ENCODE results near the gene SMC3.

DNA sequence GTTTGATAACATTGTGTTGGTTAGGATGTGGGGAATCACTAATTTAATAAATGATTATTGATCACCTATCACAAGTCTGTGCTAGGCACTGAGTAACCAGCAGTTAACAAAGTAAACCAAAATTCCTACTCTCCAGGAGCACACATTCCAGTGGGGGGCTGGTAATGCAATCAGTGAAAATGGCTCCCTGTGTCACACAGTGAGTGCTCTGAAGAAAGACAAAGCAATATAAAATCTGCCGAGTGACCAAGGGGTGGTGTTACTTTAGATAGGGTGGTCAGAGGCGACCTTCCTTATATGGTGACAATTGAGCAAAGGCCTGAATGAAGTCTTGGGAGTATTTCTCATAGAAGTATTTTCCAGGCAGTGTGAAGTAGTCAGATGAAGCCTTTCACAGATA is 13.6 kb upstream of the SMC3 start:
- TF ChIP-seq, protein P1, sequence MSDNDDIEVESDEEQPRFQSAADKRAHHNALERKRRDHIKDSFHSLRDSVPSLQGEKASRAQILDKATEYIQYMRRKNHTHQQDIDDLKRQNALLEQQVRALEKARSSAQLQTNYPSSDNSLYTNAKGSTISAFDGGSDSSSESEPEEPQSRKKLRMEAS (IDR thresholded peaks at IDR 0.05), result no peak
- TF ChIP-seq, protein P2, sequence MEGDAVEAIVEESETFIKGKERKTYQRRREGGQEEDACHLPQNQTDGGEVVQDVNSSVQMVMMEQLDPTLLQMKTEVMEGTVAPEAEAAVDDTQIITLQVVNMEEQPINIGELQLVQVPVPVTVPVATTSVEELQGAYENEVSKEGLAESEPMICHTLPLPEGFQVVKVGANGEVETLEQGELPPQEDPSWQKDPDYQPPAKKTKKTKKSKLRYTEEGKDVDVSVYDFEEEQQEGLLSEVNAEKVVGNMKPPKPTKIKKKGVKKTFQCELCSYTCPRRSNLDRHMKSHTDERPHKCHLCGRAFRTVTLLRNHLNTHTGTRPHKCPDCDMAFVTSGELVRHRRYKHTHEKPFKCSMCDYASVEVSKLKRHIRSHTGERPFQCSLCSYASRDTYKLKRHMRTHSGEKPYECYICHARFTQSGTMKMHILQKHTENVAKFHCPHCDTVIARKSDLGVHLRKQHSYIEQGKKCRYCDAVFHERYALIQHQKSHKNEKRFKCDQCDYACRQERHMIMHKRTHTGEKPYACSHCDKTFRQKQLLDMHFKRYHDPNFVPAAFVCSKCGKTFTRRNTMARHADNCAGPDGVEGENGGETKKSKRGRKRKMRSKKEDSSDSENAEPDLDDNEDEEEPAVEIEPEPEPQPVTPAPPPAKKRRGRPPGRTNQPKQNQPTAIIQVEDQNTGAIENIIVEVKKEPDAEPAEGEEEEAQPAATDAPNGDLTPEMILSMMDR (IDR thresholded peaks at IDR 0.05; ENCODE audit: low read depth, low read length, missing input control), result no peak
- TF ChIP-seq SP1 (IDR thresholded peaks at IDR 0.05), result no peak
- no peak for TF ChIP-seq GABPA (IDR thresholded peaks at IDR 0.05 in 1 of 2, conservative IDR thresholded peaks at IDR 0.05 in 1 of 2)
- TF ChIP-seq RAD21 (IDR thresholded peaks at IDR 0.05), result no peak
- TF ChIP-seq NR2F2 (IDR thresholded peaks at IDR 0.05), result no peak
